WI38 (cell line): ENCODE results near the gene VPS11.

Source experiments
- H3K4me3 ChIP-seq: 2 replicates; pipeline ENCODE4 v1.5.1; 2011; ENCODE audit warnings: low read depth, mild to moderate bottlenecking, control low read depth, low read length
- TF ChIP-seq, protein P1 (sequence below): IDR thresholded peaks from 2 replicates; pipeline ENCODE4 v1.5.1; 2012; ENCODE audit warnings: low read depth, mild to moderate bottlenecking, control low read depth, low read length

The VPS11 gene

DNA sequence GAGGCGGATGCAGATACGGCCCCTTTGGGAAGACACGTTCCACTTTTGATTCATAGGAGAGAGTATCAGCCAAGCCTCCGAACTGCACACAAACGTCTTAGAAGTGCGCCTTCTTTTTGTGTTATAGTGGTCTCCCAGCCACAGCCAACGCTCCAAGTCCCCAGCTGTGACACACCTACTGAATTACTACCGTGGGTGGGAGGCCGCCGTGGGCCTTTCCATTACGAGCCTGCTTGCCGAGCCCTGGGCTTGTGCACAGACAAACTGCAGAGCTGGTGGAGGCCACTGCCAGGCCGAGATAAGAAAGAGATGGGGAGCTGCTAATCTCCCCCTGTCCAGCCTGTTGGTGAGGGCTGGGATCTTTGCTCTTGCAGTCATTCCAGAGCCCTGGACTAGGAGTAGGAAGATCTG is 17.8 kb downstream of the VPS11 start:
- TF ChIP-seq, protein P1, sequence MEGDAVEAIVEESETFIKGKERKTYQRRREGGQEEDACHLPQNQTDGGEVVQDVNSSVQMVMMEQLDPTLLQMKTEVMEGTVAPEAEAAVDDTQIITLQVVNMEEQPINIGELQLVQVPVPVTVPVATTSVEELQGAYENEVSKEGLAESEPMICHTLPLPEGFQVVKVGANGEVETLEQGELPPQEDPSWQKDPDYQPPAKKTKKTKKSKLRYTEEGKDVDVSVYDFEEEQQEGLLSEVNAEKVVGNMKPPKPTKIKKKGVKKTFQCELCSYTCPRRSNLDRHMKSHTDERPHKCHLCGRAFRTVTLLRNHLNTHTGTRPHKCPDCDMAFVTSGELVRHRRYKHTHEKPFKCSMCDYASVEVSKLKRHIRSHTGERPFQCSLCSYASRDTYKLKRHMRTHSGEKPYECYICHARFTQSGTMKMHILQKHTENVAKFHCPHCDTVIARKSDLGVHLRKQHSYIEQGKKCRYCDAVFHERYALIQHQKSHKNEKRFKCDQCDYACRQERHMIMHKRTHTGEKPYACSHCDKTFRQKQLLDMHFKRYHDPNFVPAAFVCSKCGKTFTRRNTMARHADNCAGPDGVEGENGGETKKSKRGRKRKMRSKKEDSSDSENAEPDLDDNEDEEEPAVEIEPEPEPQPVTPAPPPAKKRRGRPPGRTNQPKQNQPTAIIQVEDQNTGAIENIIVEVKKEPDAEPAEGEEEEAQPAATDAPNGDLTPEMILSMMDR: no peak
- H3K4me3 ChIP-seq: peak overlapping the region; percentile 66

DNA sequence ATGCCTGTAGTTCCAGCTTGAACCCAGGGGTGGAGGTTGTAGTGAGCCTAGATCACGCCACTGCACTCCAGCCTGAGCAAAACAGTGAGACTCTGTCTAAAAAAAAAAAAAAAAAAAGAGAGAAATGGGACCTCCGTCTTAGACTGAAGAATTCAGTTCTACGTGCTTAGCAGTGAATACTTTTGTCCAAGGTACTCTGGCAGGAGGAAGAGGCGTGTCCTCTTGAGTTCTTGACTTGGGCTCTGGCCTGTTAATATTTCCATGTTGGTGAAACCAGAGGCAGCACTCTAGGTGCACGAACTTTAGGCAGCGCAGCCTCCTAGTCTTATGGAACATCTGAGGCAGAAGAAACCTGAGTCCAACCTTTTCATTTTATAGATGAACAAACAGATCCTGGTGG is 19.5 kb downstream of the VPS11 start:
- H3K4me3 ChIP-seq: no peak overlapping the region
- TF ChIP-seq, protein P1: no peak

DNA sequence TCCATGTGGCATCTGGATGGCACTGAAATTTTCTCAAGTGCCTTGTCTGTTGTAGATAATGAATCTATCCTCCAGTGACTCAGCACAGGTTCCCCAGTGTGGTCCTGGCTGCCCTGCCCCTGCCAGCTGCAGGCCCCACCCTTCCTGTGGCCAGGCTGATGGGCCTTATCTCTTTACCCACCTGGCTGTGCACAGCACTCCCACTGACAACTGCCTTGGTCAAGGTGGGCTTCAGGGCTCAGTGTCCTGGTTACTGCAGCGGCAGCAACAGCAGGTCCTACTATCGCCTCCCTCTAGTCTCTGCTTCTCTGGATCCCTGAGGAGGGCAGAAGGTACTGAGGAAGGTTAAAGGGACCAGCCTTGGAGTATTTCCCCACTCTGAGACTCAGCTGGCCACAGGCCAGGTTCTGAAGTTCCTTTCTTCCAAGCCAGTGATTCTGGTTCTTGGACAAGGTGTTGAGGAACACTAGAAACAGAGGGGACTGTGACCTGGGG is 20.2 kb downstream of the VPS11 start:
- TF ChIP-seq, protein P1: no peak
- no peak overlapping the region for H3K4me3 ChIP-seq

DNA sequence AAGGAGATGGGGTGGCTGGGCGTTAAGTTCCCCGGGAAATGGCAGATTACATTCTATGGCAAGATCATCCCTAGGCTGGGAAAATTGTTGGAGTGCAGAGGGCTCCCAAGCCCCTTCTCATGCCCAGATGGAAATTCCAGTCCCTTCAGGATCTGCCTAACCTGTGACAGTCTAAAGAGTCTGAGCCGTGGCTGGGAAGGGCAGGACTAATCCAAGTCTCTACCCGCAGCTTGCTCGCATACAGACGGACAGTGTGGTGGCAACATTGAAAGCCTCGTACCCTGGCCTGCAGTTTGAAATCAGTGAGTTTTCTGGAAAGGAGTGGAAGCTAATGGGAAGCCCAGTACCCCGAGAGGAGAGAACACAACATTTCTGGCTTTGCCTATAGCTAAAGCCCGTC is 20.8 kb downstream of the VPS11 start:
- TF ChIP-seq, protein P1: no peak
- no peak overlapping the region for H3K4me3 ChIP-seq

DNA sequence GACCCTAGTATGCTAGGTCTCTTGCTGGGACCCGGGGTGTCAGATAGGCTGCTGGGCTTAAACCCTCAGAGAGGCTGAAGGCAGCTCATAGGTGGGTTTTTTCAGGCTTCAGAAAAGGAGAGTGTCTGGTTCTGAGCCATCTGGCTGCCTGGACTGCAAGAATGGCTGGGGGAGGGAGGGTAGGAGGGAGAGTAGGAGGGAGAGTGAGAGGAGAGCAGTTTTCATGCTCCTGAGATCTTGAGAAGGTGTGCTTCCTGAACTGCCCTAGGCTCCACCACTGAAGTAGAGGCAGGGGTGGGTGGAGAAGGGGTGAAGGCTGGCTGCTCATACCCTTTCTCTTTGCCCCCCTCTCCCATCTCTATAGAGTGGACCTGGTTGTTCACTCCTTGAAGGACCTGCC is 21.7 kb downstream of the VPS11 start:
- TF ChIP-seq, protein P1: no peak
- no peak overlapping the region for H3K4me3 ChIP-seq

DNA sequence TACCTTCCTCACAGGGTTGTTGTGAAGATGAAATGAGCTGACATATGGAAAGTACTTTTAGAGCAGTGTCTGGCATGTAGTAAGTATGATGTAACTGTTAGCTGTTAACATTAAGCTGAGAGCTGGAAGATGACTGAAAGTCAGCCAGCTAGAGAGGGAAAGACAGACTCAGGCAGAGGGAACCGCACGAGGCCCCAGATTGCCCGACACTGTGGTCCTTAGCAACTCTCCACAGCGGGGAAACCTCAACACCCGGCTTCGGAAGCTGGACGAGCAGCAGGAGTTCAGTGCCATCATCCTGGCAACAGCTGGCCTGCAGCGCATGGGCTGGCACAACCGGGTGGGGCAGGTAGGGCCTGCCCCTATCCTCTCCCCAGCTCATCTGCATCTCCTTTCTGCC is 23.6 kb downstream of the VPS11 start:
- no peak overlapping the region for H3K4me3 ChIP-seq
- TF ChIP-seq, protein P1: no peak

DNA sequence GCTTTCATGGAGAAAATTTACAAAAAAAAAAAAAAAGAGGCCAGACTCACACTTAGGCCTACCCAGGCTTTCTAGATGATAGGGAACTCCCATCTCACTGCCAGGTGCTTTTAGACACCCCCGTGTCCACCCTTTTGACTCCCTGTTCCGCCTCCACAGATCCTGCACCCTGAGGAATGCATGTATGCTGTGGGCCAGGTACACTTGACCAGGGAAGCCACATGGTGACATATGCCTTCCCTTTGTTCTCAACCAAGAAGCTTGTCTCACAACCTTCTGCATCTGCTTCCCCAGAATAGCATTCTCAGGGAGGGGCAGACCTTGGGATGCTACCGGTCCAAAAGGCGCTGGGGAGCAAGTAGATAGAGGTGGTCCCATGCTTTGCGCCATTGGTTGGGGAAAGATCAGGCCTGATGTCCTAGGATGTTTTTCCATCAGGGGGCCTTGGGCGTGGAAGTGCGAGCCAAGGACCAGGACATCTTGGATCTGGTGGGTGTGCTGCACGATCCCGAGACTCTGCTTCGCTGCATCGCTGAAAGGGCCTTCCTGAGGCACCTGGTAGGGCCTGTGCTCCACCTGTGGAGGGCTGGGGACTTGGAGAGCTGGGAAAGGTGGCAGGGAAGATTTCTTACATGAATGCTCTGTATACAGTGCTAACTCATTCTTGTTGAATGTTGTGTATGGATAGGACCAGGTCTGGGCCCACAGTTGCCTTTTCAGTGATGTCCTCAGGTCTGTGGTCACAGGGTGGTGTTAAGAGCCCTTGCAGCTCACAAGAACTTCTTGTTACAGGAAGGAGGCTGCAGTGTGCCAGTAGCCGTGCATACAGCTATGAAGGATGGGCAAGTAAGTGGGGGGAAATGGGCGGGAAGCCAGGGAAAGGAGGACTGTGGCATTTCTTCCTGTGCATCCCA is 24.6 kb downstream of the VPS11 start:
- TF ChIP-seq, protein P1: no peak
- peak overlapping the region; percentile 81 for H3K4me3 ChIP-seq
